Astrocyte (in vitro differentiated cells and primary cell): ENCODE measurements around the gene PREX1.

Experiments
- CTCF ChIP-seq: IDR thresholded peaks from 2 replicates; pipeline ENCODE4 v1.5.1; 2011; ENCODE audit warnings: low read depth, mild to moderate bottlenecking, inconsistent platforms, low read length, moderate library complexity; ENCODE audit not compliant: insufficient read depth
- EZH2 ChIP-seq: IDR thresholded peaks from 2 replicates; pipeline ENCODE4 v1.6.1; 2012; ENCODE audit warnings: mild to moderate bottlenecking, low read length, inconsistent platforms; ENCODE audit not compliant: insufficient read depth

- TF ChIP-seq CTCF (no peak), EZH2 (no peak)
These were observed 20.7 kb downstream of the PREX1 start for GRCh38 chr20:48807051-48807450.
